Gastroesophageal sphincter (tissue), 4 donors: ENCODE data around the gene OLR1. TPM values are rescaled to one million over a fixed set of nuclear protein-coding genes. Genes with fewer than 3 reads are reported as not detected.

ENCODE experiments used
- ATAC-seq: fragments of 150-250 bp; one replicate; pipeline ENCODE4 v1.9.1; 2016; ENCODE audit warnings: mild to moderate bottlenecking, moderate library complexity
- H3K27ac ChIP-seq, 4 donors: fragments of 200-600 bp; sonication (generic) in 3 of 4; 1 replicate in 3 of 4; 2 replicates in 1 of 4; pipeline ENCODE4 v1.5.1; 2016 to 2019
- H3K27me3 ChIP-seq: fragments of 200-600 bp; sonication (generic); one replicate; pipeline ENCODE4 v1.5.1; 2019
- H3K36me3 ChIP-seq, 2 donors: fragments of 200-600 bp; sonication (generic); one replicate each; pipeline ENCODE4 v1.5.1; 2019; ENCODE audit warnings: control low read depth in 1 of 2
- H3K4me1 ChIP-seq, 3 donors: fragments of 200-600 bp; sonication (generic); 1 replicate in 2 of 3; 2 replicates in 1 of 3; pipeline ENCODE4 v1.5.1; 2016 to 2019; ENCODE audit warnings: control low read depth in 2 of 3
- H3K4me3 ChIP-seq, 2 donors: fragments of 200-600 bp; sonication (generic); one replicate each; pipeline ENCODE4 v1.5.1; 2019; ENCODE audit warnings: mild to moderate bottlenecking in 1 of 2, moderate library complexity in 1 of 2
- H3K9me3 ChIP-seq, 3 donors: fragments of 200-600 bp; sonication (generic); one replicate each; pipeline ENCODE4 v1.5.1; 2017 to 2019; ENCODE audit warnings: control low read depth in 2 of 3
- CTCF ChIP-seq, 4 experiments: fragments of 200-600 bp in 2 of 4; fragments of 450-650 bp in 2 of 4; sonication (generic) in 1 of 4; IDR thresholded peaks; one replicate each; pipeline ENCODE4 v1.5.1; 2017 to 2019; ENCODE audit warnings: antibody characterized with exemption in 4 of 4, mild to moderate bottlenecking in 2 of 4, moderate library complexity in 2 of 4
- EP300 ChIP-seq: sonication (generic); formaldehyde crosslinking; IDR thresholded peaks from one replicate; pipeline ENCODE4 v1.6.1; 2017; ENCODE audit warnings: antibody characterized with exemption, mild to moderate bottlenecking
- POLR2A ChIP-seq, 2 donors: fragments of 450-650 bp; IDR thresholded peaks; one replicate each; pipeline ENCODE4 v1.6.1; 2017; ENCODE audit warnings: antibody characterized with exemption in 2 of 2, mild to moderate bottlenecking in 2 of 2, moderate library complexity in 1 of 2
- POLR2AphosphoS5 ChIP-seq: sonication (generic); formaldehyde crosslinking; IDR thresholded peaks from one replicate; pipeline ENCODE4 v1.6.1; 2017; ENCODE audit warnings: antibody characterized with exemption
- WGBS, 2 donors: methylation state at CpG; one replicate each; pipeline ENCODE4 v1.1.5; 2018; ENCODE audit warnings: low coverage in 1 of 2; 5-methylcytosine and 5-hydroxymethylcytosine counted together
- total RNA-seq, 4 donors: library from RNA; depleted of rRNA; stranded (reverse); fragments of >200 nt; gene quantifications; one replicate each; pipeline ENCODE4 v1.1.0, GENCODE V29; 2016

OLR1 gene
- total RNA-seq, 4 donors from 2014 or later: 0.39 to 6.5 (median 5.5) TPM; not detected in 1

- H3K36me3 ChIP-seq: no peaks in the 10 kb centered on the region
- TF ChIP-seq CTCF (IDR thresholded peaks at IDR 0.05) (no peak), EP300 (no peak), POLR2A (IDR thresholded peaks at IDR 0.05) (no peak), POLR2AphosphoS5 (no peak)
These were observed 20.3 kb downstream of the OLR1 start for GRCh38 chr12:10151621-10152020.

DNA sequence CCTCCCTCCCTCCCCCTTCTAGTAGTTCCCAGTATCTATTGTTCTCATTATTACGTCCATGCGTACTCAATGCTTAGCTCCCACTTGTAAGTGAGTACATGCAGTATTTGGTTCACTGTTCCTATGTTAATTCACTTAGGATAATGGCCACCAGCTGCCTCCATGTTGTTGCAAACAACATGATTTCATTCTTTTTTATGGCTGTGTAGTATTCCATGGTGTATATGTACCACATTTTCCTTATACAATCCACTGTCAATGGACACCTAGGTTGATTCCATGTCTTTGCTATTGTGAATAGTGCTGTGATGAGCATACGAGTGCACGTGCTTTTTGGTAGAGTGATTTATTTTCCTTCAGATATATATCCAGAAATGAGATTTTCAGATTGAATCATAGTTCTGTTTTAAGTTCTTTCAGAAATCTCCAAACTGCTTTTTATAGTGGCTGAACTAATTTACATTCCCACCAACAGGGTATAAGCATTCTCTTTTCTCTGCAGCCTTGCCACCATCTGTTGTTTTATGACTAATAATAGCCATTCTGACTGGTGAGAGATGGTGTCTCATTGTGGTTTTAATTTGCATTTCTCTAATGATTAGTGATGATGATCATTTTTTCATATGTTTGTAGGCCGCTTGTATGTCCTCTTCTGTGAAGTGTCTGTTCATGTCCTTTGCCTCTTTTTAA is 24.1 kb downstream of the OLR1 start:
- no peak overlapping the region for H3K27ac ChIP-seq
- no peak for ATAC-seq
- TF ChIP-seq CTCF (IDR thresholded peaks at IDR 0.05) (no peak), POLR2A (IDR thresholded peaks at IDR 0.05) (no peak), EP300 (no peak), POLR2AphosphoS5 (no peak)
- WGBS, 2 donors: 85 to 88% methylated on average over 5 of the region's 5 CpGs
- no peaks in the 10 kb centered on the region for H3K27me3 ChIP-seq
- H3K36me3 ChIP-seq: no peaks in the 10 kb centered on the region
- H3K4me1 ChIP-seq: peaks cover 0 to 3% (median under 1%) of the 10 kb centered on the region in 3 donors
- no peaks in the 10 kb centered on the region for H3K9me3 ChIP-seq
- no peak overlapping the region for H3K4me3 ChIP-seq

More at GRCh38 chr12:10151621-10152020, 20.3 kb downstream of the OLR1 start:
- H3K27ac ChIP-seq: no peak overlapping the region
- no peak overlapping the region for H3K4me3 ChIP-seq
- H3K9me3 ChIP-seq: no peaks in the 10 kb centered on the region
- whole genome bisulfite sequencing, 2 donors: 64 to 67% methylated on average over 2 of the region's 2 CpGs
- peaks cover 0 to 15% (median 4%) of the 10 kb centered on the region in 3 donors for H3K4me1 ChIP-seq
- no peaks in the 10 kb centered on the region for H3K27me3 ChIP-seq
- no peak for ATAC-seq

DNA sequence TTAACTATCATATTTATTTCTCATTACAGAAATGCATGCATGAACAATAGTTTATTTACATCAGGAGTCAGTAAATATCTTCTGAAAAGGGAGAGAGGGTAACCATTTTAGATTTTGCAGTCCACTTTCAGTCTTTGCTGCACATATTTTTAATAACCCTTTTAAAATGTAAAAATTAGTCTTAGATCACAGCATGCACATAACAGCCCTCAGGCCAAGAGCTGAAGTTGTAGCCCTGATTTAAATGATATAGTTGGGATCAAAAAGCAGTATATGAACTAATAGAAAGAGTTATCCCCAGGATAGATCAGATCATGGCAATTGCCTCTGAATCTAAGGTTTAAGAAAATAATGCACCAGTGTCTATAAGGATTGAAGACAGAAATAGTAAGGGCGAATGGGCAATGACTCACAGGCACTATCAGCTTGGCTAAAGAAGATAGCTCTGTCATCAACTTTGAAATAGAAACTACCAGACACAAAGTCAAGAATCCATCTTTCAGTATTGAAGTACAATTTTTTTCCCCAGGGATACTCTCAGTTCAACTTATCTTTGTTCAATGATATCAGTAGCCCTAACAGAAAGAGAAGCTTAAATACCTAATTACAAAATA is 28.8 kb downstream of the OLR1 start:
- no peak overlapping the region for H3K4me3 ChIP-seq
- 0% methylated on average over 1 of the region's 1 CpG for WGBS, 2 donors
- ATAC-seq: no peak
- no peak overlapping the region for H3K27ac ChIP-seq
- no peaks in the 10 kb centered on the region for H3K36me3 ChIP-seq
- H3K9me3 ChIP-seq: no peaks in the 10 kb centered on the region
- TF ChIP-seq POLR2AphosphoS5 (no peak), POLR2A (IDR thresholded peaks at IDR 0.05) (no peak), EP300 (no peak), CTCF (IDR thresholded peaks at IDR 0.05) (no peak)
- H3K4me1 ChIP-seq: no peaks in the 10 kb centered on the region
- H3K27me3 ChIP-seq: no peaks in the 10 kb centered on the region

DNA sequence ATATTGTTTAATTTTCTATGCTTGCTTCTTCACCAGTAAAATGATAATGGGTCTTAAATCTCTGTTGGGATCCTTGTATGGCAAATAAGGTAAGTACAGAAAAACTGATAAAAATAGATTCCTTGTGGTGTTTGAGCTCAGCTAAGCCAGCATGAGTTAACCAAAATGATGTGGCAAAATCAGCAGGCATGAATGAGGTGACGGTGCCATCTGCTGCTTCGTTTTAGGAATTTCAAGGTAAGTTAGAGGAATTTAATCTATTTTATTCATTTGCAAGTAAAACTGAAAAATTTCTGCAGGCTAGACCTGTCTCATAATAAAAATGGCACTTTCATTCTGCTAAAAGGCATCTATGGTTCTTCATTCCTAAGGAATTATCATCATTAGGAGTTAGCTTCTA is 31.9 kb downstream of the OLR1 start:
- peak in 3 of 4 experiments; percentile 51 to 63 (median 61) for TF ChIP-seq CTCF (IDR thresholded peaks at IDR 0.05)
- no peak for TF ChIP-seq POLR2A (IDR thresholded peaks at IDR 0.05)
- Histone ChIP-seq H3K9me3 (no peaks in the 10 kb centered on the region), H3K27ac (no peak overlapping the region), H3K4me1 (no peaks in the 10 kb centered on the region), H3K4me3 (no peak overlapping the region), H3K27me3 (no peaks in the 10 kb centered on the region), H3K36me3 (no peaks in the 10 kb centered on the region)
- WGBS, 2 donors: 19 to 29% methylated on average over 2 of the region's 2 CpGs
- ATAC-seq: no peak

GRCh38 chr12:10136637-10137205 is 35.2 kb downstream of the OLR1 start:
- H3K36me3 ChIP-seq: no peaks in the 10 kb centered on the region
- H3K27ac ChIP-seq: no peak overlapping the region
- no peaks in the 10 kb centered on the region for H3K27me3 ChIP-seq
- no peak overlapping the region for H3K4me3 ChIP-seq
- 74 to 84% methylated on average over 10 of the region's 13 CpGs for WGBS, 2 donors
- TF ChIP-seq EP300: no peak
- no peak for TF ChIP-seq CTCF (IDR thresholded peaks at IDR 0.05)
- TF ChIP-seq POLR2AphosphoS5: no peak
- H3K9me3 ChIP-seq: no peaks in the 10 kb centered on the region
- ATAC-seq: no peak
- H3K4me1 ChIP-seq: no peaks in the 10 kb centered on the region
